ENCODE measurements around the gene PTK7. TPM values are rescaled to one million over a fixed set of nuclear protein-coding genes. Genes with fewer than 3 reads are reported as not detected.

The PTK7 gene
- total and polyA plus RNA-seq, 4 donors, result 37.4 to 173 (median 84.2) TPM

GRCh38 chr6:43181942-43182860 lies 106.1 kb downstream of the PTK7 start, which contains the start of gene CUL9:
Gene CUL9 (plus strand): TSS chr6:43182196. CDS start chr6:43184311, 2,115 bp downstream.
- peak within 1 kb of the TSS; percentile 47 to 69 for H3K27ac ChIP-seq (ENCODE audit: low read depth in 1 of 2, low read length in 1 of 2)
- H3K4me3 ChIP-seq, result peak within 1 kb of the TSS; percentile 63

GRCh38 chr6:43183441-43183840 lies 107.3 kb downstream of the PTK7 start:
- Histone ChIP-seq H3K9ac (ENCODE audit: insufficient read depth in 1 of 2, low read length in 2 of 2) (no peak overlapping the region), H3K9me3 (ENCODE audit: control insufficient read depth in 4 of 4, insufficient read depth in 3 of 4, low read length in 3 of 4) (no peaks in the 10 kb centered on the region), H3K27me3 (ENCODE audit: control insufficient read depth in 3 of 3, insufficient read depth in 3 of 3, low read length in 2 of 3) (no peaks in the 10 kb centered on the region), H3K4me3 (no peak overlapping the region), H3K27ac (ENCODE audit: low read depth in 1 of 2, low read length in 1 of 2) (no peak overlapping the region), H3K4me1 (ENCODE audit: control insufficient read depth in 5 of 5, insufficient read depth in 5 of 5, low read length in 5 of 5) (peaks cover 0 to 14% (median 4%) of the 10 kb centered on the region in 5 donors), H3K36me3 (ENCODE audit: control insufficient read depth in 4 of 4, insufficient read depth in 4 of 4, low read length in 4 of 4) (peaks cover 21 to 41% (median 27%) of the 10 kb centered on the region in 4 donors)
- DNase-seq, result no peak
- 96% methylated on average over 4 of the region's 4 CpGs for WGBS, 2 donors
- no peak for TF ChIP-seq CTCF (IDR thresholded peaks at IDR 0.05; ENCODE audit: control extremely low read depth, extremely low read depth)
- ATAC-seq (ENCODE audit: insufficient read depth, low FRiP score), result no peak

More at GRCh38 chr6:43181942-43182860, 106.1 kb downstream of the PTK7 start, which contains the start of gene CUL9:
- no peaks in the 10 kb centered on the region for H3K9me3 ChIP-seq (ENCODE audit: control insufficient read depth in 4 of 4, insufficient read depth in 3 of 4, low read length in 3 of 4)
- peak within 1 kb of the TSS; percentile 34 to 51 for H3K9ac ChIP-seq (ENCODE audit: insufficient read depth in 1 of 2, low read length in 2 of 2)
- TF ChIP-seq CTCF (IDR thresholded peaks at IDR 0.05; ENCODE audit: control extremely low read depth, extremely low read depth), result no peak
- H3K36me3 ChIP-seq (ENCODE audit: control insufficient read depth in 4 of 4, insufficient read depth in 4 of 4, low read length in 4 of 4), result peaks cover 21 to 36% (median 25%) of the 10 kb centered on the region in 4 donors
- H3K4me1 ChIP-seq (ENCODE audit: control insufficient read depth in 5 of 5, insufficient read depth in 5 of 5, low read length in 5 of 5), result peaks cover 0 to 14% (median 4%) of the 10 kb centered on the region in 5 donors
- 1% methylated on average over 38 to 51 of the region's 51 CpGs for WGBS, 2 donors
- no peaks in the 10 kb centered on the region for H3K27me3 ChIP-seq (ENCODE audit: control insufficient read depth in 3 of 3, insufficient read depth in 3 of 3, low read length in 2 of 3)
- peak; percentile 99 for ATAC-seq (ENCODE audit: insufficient read depth, low FRiP score)
- DNase-seq, result peak; percentile 80 to 85 (median 83)

- Histone ChIP-seq H3K9me3 (ENCODE audit: control insufficient read depth in 4 of 4, insufficient read depth in 3 of 4, low read length in 3 of 4) (no peaks in the 10 kb centered on the region), H3K27me3 (ENCODE audit: control insufficient read depth in 3 of 3, insufficient read depth in 3 of 3, low read length in 2 of 3) (no peaks in the 10 kb centered on the region), H3K9ac (ENCODE audit: insufficient read depth in 1 of 2, low read length in 2 of 2) (no peak overlapping the region), H3K27ac (ENCODE audit: low read depth in 1 of 2, low read length in 1 of 2) (no peak overlapping the region), H3K4me3 (no peak overlapping the region), H3K36me3 (ENCODE audit: control insufficient read depth in 4 of 4, insufficient read depth in 4 of 4, low read length in 4 of 4) (peaks cover 11 to 33% (median 20%) of the 10 kb centered on the region in 4 donors), H3K4me1 (ENCODE audit: control insufficient read depth in 5 of 5, insufficient read depth in 5 of 5, low read length in 5 of 5) (peaks cover 0 to 14% (median 4%) of the 10 kb centered on the region in 5 donors)
- WGBS, 2 donors, result 93% methylated on average over 21 of the region's 21 CpGs
- TF ChIP-seq CTCF (IDR thresholded peaks at IDR 0.05; ENCODE audit: control extremely low read depth, extremely low read depth), result no peak
- DNase-seq, result no peak
- ATAC-seq (ENCODE audit: insufficient read depth, low FRiP score), result no peak
Observed at GRCh38 chr6:43184268-43184985, 108.3 kb downstream of the PTK7 start.

All from lung (tissue), 12 donors.